Stimulated activated CD4-positive, alpha-beta T cell treated with anti-CD3 and anti-CD28 coated beads, Interleukin-15, amount 100 ng/mL, for 48 hours (primary cell): ENCODE results near the gene NR2F1.

ENCODE experiments used
- DNase-seq, 2 donors: peaks; one replicate each; pipeline ENCODE4 v3.0.0-alpha.2; 2020; ENCODE audit warnings: low read depth in 2 of 2

Gene NR2F1

DNA sequence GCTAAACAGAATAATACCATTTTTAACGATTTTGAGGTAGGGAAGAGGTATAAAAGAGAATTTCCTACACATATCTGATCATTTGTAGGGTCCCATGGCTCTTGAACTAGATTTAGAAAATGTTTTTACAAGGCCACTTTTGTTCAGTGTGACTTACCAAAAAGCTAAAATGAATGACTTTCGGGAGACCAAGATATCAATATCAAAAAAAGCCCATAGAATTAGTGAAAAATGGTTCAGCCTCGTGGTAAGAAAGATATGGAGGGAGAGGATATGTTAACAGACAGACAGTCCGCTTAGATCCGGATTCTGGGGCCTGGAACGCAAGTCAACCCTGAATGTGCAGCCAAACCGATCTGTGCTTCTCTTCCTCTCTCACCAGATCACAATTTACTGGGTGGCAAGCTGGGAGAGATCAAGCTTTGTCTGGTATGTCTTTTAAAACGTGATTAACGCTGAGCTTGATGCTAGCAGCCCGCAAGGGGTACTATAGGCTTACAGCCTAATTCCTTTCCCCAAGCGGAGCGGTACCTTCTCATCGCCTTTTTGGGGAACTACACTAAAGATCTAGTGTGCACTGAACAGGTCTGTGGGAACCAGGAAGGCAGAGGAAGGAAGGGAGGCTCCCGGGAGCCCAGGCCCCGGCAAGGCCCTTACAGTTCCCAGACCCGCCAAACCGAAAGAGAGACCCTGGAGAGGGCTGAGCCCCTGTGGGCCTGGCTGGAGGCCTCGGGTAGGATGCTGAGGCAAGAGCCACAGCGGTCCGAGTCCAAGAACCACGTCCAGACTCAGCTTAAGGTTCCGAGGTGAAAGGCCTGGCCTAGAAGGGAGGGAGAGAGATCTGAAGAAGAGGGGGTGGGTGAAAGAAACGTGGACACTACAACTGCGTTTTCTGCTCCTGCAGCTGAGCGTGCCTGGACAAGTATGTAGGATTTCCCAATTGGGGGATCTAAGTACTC, 4.9 kb upstream of the NR2F1 start:
- no peak for DNase-seq

DNA sequence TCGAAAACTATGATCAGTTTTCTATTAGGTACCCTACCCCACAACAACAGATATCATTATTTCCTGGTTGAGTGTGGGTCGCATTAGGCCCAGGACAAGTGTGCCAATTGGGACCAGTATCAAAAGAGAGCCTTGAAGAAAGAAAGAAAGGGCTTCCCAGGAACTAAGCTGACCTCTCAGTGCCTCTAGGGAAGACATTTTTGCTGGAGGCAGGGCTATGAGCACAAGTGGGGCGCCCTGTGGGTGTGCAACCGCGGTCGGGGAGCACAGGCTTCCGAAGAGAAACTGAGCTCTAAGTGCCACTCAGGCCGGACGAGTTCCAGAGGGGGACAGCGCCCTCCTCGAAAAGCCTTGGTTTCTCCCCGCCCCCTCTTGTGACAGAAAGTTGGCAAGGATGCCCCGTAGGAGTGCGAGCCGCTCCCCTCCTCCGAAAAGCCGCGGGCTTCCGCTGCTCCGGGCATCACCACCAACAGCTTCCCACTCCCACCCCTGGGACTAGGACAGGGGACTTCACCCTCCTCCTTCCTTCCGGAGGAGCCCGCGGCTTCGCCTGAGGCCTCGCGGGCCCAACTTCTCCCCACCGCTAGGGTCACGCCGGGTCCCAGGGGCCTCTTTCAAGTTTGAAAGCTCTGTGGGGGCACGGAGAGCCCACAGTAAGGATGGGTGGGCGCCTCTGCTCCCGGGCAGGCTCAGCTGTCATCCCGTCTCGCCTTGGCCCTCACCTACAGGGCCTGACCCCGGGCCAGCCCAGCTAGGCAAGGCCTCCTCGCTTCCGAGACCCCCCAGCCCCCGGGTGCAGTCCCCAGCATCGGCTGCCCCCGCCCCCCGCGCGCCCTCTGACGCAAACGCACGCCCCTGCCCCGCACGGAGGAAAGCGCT, 4.0 kb upstream of the NR2F1 start:
- no peak for DNase-seq

DNA sequence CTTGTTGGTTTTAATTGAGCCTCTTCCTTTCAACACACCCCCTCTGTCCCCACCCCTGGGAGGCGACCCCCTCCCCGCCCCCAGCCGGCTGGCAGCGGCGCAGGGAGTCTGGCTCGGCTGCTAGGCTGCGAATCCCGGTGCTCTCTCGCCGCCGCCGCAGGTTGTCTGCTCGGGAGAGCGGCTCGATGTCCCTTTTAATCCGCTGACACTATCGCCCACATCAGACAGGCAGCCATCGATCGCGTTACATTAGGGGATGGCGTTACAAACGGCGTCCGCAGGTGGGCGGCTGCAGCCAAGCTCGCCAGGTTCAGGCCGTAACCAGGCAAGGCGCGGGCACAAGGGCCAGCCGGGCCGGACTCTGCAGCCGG, 3.3 kb upstream of the NR2F1 start:
- no peak for DNase-seq

DNA sequence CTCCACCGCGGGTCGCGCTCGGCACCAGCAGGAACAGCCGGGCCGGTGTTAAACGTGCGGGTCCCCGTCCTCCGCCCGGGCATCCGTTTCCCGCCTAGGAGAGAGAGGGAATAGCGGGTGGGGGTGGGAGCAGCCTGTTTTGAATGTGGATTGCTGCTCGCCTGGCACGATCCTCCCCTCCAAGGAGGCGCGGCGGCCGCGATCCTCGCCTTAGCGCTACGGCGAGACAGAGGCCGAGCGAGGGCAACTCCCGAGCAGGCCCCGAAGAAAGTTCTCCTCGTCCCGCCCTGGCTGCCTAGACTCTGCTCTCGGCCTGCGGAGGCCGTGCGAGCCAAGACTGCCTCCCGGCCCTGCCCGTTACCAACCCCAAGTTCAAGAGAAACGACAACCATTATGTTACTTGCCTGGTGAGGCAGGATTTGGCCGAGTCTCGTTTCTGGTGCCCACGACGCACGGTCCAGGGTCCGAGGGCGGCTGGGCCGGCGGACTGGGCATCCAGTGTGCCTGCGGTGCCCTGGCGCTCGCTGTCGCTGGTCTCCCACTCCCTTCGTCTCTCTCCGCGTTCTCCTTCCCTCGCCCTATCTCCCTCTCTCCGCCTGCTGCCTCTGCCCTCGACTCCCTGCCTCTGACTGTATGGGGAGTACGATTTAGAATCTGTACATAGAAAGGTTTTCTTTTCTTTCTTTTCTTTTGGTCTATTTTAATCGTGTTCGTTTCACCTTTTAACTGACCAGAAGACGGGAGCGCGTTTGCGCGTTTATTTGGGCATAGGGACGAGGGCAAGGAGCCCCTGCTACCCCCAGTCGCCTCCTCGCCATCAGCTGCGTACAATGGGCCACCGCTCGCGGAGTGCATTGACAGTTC, 2.7 kb upstream of the NR2F1 start:
- DNase-seq, result no peak

DNA sequence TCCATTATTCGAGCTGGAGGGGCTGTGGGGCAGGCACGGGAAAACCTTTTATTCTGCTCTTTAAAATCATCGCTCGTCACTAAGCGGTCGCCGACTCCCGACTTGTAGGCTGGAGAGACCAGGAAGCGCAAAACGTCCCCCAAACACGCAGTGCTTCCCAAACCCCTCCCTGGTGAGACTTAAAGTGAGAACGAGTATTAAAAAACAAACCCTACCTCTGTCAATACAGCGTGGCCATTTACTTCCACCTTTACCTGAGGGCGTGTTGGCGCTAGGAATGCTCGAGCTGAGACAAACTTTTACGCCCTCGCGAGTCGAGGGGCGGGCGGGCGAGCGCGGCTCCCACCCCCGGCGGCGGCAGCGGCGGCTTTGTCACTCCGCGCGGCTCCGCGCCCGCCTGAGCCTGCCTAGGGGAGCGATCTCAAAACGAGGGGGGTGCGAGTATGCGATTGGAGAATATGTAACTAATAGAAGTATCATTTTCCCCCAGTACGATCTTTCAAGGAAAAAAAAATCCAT, 2.0 kb upstream of the NR2F1 start, which contains the start of gene NR2F1-AS1:
Gene NR2F1-AS1 (minus strand): TSS at position 293 of the 519 bp plus-strand sequence.
- no peak for DNase-seq

DNA sequence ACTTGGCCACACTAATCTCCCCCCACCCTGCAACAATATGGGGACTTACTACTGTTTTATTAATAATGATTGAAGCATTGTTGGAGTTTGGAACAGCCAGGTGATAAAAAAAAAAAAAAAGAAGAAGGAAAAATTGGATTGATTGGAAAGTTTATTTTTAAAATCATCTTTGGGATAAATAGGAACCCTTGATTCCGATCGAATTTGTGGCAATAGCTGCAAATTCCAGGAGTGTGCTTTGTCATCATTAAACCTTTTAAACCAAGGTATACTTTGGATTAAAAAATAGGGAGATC, 907 bp upstream of the NR2F1 start:
- no peak for DNase-seq

DNA sequence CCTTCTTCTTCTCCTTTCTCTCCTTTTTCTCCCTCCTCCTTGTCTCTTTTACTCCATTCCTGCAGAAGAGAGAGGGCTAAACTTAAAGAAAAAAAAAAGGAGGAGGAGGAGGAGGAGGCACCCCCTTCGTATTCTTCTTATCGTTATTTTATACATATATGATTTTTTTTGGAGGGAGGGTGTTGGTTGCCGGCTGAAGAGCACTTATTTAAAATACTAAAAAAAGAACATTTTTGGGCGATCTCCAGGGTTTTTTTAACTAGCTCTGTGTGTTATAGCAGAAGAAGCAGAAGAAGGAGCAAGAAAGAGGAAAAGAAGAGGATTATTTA, 381 bp downstream of the NR2F1 start:
- DNase-seq, result no peak

DNA sequence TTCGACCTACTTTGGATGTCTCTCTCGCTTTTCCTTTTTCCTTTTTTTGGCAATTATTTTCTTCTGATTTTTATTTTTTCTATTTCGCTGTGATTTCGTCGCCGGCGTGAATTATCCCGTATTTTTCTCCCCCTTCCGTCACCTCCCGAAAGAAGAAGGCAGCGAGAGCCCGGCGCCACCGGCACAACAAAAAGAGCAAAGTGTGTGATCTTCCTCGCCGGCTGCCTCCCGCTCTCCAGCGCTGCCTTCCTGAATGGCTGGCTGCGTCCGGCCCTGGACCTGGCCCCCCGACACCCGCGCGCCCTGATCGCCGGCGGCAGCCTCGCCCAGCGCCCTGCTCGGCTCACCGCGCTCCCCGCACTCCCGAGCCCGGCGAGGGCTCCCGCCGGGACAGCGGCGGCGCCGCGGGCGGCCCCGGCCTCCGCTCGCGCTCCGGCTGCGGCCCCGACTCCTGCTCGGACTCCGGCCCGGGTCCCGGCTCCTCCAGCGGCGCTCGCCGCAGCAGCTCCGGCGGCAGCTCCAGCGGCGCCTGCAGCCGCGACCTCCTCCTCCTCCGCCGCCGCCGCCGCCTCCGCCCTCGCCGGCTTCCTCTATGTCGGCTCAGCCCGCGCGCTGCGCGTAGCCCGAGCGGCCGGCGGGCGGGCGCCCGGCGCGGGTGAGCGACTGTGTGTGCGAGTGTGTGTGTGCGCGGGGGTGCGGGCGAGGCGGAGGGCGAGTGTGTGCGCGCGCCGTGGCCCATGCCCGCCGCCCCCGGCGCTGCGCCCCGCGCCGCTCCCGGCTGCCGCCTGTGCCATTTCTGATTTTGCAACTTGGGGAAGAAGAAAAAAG, 960 bp downstream of the NR2F1 start:
- no peak for DNase-seq

DNA sequence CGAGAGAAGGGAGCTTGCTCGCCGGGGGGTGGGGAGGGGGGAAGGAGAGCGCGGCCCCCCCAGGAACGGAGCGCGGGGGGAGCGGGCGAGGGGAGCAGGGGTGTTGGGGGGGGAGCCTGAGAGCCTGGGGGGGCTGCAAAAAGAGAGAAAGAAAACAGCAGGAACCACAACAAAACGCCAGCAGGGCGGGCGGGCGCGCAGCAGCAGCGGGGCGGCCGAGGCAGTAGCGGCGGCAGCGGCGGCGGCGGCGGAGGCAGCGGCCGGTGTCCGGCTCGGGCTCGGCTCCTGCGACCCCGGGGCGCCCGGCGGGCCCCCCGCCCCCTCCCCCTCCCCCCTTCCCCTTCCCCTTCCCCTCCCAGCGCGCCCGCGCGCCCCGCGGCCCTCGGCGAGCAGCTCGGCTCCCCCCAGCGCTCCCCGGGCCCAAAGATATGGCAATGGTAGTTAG, 1.6 kb downstream of the NR2F1 start:
- DNase-seq, result no peak

DNA sequence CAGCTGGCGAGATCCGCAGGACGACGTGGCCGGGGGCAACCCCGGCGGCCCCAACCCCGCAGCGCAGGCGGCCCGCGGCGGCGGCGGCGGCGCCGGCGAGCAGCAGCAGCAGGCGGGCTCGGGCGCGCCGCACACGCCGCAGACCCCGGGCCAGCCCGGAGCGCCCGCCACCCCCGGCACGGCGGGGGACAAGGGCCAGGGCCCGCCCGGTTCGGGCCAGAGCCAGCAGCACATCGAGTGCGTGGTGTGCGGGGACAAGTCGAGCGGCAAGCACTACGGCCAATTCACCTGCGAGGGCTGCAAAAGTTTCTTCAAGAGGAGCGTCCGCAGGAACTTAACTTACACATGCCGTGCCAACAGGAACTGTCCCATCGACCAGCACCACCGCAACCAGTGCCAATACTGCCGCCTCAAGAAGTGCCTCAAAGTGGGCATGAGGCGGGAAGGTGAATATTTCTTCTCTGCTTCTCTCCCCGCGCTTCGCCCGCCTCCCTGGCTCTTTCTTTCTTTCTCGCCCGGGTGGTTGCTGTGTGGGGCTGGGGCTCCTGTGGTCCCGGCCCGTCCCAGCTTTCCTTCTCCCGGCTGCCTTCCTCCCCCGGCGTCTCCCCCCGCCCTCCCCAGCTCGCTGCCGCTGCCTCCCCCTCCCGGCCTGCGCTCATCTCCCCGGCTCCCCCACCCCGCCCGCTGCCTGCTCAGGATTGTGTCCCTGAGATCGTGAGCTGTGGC, 2.2 kb downstream of the NR2F1 start:
- DNase-seq, result no peak

DNA sequence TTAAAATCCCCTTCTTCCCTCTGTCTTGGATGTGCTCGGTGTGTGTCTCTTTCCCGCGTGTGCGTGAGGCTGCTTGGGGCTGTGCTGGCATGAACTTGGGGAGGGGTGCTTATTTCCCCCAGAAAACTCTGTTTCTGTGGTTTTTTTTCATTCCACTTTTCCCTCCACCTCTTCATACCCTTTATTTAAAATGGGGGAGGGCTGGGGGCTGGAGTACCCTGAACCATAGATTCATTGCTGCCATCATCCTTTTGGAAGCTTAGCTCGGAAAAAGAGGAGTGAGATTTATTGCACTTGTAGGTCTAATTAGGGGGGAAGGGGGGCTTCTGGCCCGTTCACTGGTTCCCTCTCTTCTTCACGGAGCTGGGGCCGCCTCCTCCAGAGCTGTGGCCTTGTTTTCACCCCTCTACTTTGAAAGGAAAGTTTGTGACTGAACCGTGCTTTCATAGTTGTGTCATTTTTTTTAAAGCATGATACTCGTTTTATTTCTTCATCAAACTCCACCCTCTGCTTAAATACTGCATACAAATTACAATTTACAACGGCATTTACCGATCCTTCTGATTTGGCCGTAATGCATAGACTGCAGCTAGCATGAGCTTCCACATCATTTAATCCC, 2.9 kb downstream of the NR2F1 start:
- DNase-seq, result no peak

DNA sequence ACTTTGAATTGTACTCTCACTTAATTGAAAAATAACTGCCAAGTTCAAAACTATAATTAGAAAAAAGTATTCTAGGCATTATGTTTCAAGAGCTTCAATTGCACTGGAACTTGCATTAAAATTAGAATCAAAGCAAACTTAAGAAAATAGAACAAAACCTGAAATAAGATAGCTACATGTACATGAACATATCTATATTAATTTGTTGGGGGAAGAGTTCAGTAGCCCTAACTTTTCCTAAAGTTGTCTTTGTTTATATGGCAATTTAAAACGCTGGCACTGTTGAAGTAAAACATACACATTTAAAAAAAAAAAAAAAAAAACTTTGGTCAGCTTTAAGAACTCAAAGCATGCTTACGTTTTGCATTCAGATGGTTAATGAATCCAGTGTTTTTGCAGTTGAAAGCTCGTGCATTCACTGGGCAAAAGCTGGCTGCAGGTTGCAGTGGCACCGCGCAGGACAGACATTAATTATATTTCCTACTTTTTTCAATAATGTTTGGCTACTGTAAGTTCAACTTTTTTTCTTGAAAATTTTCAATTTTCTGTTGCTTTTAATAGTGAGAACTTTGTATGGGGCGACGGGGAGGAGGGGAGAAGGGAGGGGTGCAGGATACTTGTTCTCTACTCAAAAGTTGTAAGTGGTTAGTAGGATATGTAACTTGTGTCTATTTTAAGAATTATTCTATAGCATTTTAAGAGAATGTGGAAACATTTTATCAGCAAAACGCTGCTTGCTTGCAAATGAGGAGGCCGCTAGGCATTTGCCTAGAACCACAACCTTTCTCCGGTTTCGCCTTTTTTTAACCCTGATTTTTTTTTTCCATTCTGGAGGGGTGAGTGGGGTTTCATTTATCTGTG, 3.9 kb downstream of the NR2F1 start:
- DNase-seq, result no peak

DNA sequence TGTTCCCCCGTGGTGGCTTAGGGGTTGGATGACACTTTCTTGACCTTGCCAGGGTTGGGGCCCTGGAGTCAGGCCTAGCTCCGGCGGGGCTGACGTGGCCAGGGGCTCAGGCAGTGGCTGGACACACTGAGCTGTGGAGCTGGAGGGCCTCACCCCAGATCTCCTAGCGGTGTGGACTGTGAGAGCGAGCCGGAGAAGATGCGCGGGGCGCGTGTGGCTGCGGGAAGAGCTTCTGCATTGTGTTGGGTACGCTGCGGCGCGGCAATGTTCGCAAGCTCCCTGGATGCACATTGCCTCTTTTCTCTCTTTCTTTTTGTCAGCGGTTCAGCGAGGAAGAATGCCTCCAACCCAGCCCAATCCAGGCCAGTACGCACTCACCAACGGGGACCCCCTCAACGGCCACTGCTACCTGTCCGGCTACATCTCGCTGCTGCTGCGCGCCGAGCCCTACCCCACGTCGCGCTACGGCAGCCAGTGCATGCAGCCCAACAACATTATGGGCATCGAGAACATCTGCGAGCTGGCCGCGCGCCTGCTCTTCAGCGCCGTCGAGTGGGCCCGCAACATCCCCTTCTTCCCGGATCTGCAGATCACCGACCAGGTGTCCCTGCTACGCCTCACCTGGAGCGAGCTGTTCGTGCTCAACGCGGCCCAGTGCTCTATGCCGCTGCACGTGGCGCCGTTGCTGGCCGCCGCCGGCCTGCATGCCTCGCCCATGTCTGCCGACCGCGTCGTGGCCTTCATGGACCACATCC, 4.8 kb downstream of the NR2F1 start:
- no peak for DNase-seq

DNA sequence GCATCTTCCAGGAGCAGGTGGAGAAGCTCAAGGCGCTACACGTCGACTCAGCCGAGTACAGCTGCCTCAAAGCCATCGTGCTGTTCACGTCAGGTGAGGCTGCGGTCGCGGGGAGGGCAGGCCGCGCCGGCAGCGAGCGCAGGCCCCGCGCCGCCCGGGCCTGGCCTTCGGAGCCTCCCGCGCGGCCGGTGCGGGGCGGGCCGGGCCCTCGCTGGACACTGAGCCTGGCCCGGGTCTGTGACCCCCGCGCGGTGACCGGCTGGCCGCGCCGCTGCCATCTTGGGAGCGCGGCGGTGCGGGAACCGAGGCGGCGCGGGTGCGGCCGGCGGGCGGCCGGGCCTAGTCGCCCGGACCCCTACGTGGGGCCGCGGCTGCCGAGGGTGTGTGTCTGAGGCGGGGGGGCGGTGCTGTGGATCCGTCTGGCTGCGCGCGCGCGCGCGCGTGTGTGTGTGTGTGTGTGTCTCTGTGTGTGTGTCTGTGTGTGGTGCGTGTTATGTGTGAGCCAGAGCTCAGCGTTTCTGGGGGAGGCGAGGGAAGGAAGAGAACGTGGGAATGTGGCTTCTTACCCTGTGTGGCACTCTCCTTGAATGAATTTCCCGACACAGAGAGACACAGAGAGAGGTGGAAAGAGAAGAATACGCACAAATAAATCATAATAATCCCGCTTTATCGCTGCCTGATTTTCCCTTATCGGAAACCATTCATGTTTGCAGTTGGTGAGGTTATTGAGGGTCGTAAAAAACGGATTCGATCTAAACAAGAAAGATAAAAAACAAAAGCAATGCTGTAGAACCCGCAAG, 5.5 kb downstream of the NR2F1 start:
- no peak for DNase-seq

DNA sequence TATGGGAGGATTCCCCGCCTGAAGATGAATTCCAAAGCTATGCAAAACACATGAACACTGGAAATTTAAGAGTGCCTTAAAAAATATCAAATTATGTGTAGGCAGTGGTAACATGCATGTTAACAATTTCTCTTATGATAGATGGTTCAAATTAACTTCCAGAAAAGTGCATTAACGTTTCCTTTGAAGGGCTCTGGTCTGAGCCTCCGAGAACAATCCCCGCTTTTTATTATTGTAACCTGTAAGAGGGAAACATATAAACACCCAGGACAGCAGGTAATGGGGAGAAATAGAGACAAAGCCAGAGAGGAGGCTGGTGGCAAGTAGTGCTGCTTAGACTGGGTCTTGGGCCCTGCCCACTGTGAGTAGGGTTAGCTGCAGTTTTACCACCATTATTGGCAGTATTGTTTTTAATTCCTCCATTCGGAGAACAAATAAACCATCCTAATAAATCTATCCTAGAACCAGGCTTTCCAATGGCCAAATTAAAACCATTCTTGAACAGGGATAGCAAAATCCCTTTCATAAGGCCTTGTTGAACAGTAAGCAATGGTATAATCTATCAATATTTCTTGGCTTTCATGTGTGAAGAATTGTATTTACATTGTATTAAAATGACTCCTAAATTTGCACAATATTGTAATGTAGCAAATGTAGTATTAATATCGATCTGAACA, 6.3 kb downstream of the NR2F1 start:
- no peak for DNase-seq

DNA sequence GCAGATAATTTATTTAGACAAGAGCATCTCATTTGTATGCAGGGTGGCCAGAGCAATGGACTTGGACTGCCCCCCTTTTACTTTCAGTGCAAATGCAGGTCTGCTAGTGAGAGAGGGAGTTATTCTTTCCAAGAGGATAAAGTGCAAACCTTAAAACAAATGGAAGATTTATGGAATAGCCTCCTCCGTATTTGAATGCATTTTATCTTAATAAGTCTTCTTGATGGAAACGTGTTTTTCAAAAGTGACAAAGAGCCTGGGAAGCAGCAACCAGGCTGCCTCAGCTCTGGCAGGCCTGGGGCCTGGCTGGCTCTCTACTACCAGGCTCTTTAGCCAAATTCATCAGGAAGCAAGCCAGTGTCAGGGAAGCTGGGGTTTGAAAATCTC, 6.8 kb downstream of the NR2F1 start:
- DNase-seq, result no peak

DNA sequence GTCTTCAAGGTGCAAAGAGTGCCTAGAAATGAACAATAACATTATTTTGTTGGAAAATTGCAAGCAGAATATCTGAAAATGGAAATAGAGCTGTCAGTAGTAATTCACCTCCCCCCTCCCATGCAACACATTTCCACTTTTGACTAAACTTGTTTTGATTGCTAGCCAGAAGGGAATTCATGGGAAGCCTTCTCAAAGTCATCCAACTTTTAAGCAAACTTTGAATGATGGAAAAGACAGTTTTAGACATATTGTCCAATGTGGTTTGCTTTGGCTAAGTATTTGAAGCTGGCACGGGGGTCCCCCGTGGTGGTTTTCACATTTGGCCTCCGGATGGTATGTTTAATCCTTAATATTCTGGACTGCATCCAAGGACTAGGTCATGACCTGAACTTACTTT, 7.5 kb downstream of the NR2F1 start:
- no peak for DNase-seq
